Mucosa of descending colon (tissue), 3 donors: ENCODE results near the gene GPN1. TPM values are rescaled to one million over a fixed set of nuclear protein-coding genes. Genes with fewer than 3 reads are reported as not detected.
A peak's percentile ranks its signal among the peaks of the same experiment; 100 is the strongest.
"Not testable (repeated sequence)": the region's sequence is repeated elsewhere in the genome, so short reads cannot be mapped to it uniquely, and the experiment has no call there.

Source experiments
- ATAC-seq: fragments of 200-7000 bp; cut with Tn5 transposase; one replicate; pipeline ENCODE4 v1.9.1; 2020; ENCODE audit warnings: mild to moderate bottlenecking, moderate library complexity
- DNase-seq, 3 donors: peaks; one replicate each; pipeline ENCODE4 v3.0.0-alpha.2; 2020
- H3K36me3 ChIP-seq: fragments of 200-600 bp; one replicate; pipeline ENCODE4 v1.8.0; 2021; ENCODE audit warnings: low read depth, mild to moderate bottlenecking
- H3K4me1 ChIP-seq: fragments of 200-600 bp; one replicate; pipeline ENCODE4 v1.8.0; 2021; ENCODE audit warnings: low read depth, mild to moderate bottlenecking
- H3K4me3 ChIP-seq: fragments of 200-600 bp; one replicate; pipeline ENCODE4 v1.8.0; 2021; ENCODE audit warnings: mild to moderate bottlenecking
- H3K9me3 ChIP-seq: fragments of 200-600 bp; one replicate; pipeline ENCODE4 v1.8.0; 2021; ENCODE audit warnings: mild to moderate bottlenecking
- CTCF ChIP-seq: fragments of 200-600 bp; IDR thresholded peaks from one replicate; pipeline ENCODE4 v1.8.0; 2022; ENCODE audit warnings: antibody characterized with exemption, mild to moderate bottlenecking
- intact Hi-C, 2 donors: fragments of 100-400 bp; cut with DNase I in 1 of 2; cut with micrococcal nuclease in 1 of 2; formaldehyde crosslinking; loops; one replicate each; pipeline versions ENCODE4 v1.11.0 to v1.11.1; 2022; cut with DNase I, micrococcal nuclease
- total RNA-seq, 3 donors: library from RNA; stranded (reverse); fragmentation: NEBNext Ultra II Directional in 2 of 3; extraction: Animal tissue kit (Norgen Biotek cat#: 25700) in 2 of 3; gene quantifications; one replicate each; pipeline versions ENCODE4 v1.2.1 to v1.2.4, GENCODE V29; 2021 to 2023
- donor health status: DM: no; HTN: no; CAD: no; lungs with moderate emphysema.
- donor health status: DM: no; HTN: no; CAD: no.
- donor health status: DM: no; HTN: yes; CAD: no.

GPN1 gene
- total RNA-seq, 3 donors from 2014 or later, result 23.3 to 27.8 (median 25.2) TPM

GRCh38 chr2:27583390-27583915 is 45.4 kb upstream of the GPN1 start:
- TF ChIP-seq CTCF, result no peak
- DNase-seq (no peak), ATAC-seq (peak; percentile 8)
- Histone ChIP-seq H3K4me3 (peak overlapping the region; percentile 22), H3K9me3 (peaks cover 5% of the 10 kb centered on the region), H3K36me3 (no peaks in the 10 kb centered on the region), H3K4me1 (peaks cover 6% of the 10 kb centered on the region)
- intact Hi-C loops, result no loop called here

DNA sequence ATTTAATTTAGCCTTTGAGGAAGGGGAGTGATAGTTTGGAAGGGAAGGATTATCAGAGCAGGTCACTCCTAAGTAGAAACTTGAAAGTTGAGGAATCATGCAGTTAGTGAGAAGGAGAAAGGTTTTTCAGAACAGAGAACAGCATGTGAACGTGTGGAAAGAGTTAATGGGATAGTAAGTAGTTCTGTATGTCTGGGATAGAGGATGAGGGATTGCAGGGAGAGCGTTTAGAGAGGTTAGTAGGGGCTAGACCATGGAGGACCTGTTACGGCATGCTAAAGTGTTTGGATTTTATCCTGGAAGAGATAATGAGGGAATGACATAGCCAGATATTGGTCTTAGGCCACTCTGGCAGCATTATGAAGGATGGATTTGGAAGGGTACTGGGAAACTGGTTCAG is 44.3 kb upstream of the GPN1 start:
- peaks cover 6% of the 10 kb centered on the region for H3K4me1 ChIP-seq
- H3K36me3 ChIP-seq, result no peaks in the 10 kb centered on the region
- no peak for TF ChIP-seq CTCF
- ATAC-seq (no peak), DNase-seq (no peak)
- no peak overlapping the region for H3K4me3 ChIP-seq
- intact Hi-C loops, result no loop called here
- peaks cover 8% of the 10 kb centered on the region for H3K9me3 ChIP-seq

- no peaks in the 10 kb centered on the region for H3K36me3 ChIP-seq
- H3K9me3 ChIP-seq, result peaks cover 12% of the 10 kb centered on the region
- DNase-seq (no peak), ATAC-seq (no peak)
- H3K4me3 ChIP-seq, result no peak overlapping the region
- TF ChIP-seq CTCF, result no peak
- H3K4me1 ChIP-seq, result peaks cover 6% of the 10 kb centered on the region
- intact Hi-C loops, result no loop called here
Observed at GRCh38 chr2:27587025-27587424, 41.8 kb upstream of the GPN1 start.

- TF ChIP-seq CTCF, result no peak
- Histone ChIP-seq H3K9me3 (peaks cover 14% of the 10 kb centered on the region), H3K36me3 (no peaks in the 10 kb centered on the region), H3K4me3 (no peak overlapping the region), H3K4me1 (peaks cover 6% of the 10 kb centered on the region)
- intact Hi-C loops, result no loop called here
- ATAC-seq (no peak), DNase-seq (no peak)
Observed at GRCh38 chr2:27588308-27588707, 40.5 kb upstream of the GPN1 start.

- Histone ChIP-seq H3K4me3 (no peak overlapping the region), H3K9me3 (peaks cover 31% of the 10 kb centered on the region), H3K4me1 (peaks cover 5% of the 10 kb centered on the region), H3K36me3 (no peaks in the 10 kb centered on the region)
- ATAC-seq (no peak), DNase-seq (no peak)
- no peak for TF ChIP-seq CTCF
- intact Hi-C loops, result no loop called here
Observed at GRCh38 chr2:27591745-27592144, 37.1 kb upstream of the GPN1 start.

- H3K4me3 ChIP-seq, result no peak overlapping the region
- no peaks in the 10 kb centered on the region for H3K36me3 ChIP-seq
- DNase-seq (no peak), ATAC-seq (no peak)
- TF ChIP-seq CTCF, result no peak
- H3K4me1 ChIP-seq, result peaks cover 7% of the 10 kb centered on the region
- H3K9me3 ChIP-seq, result peaks cover 31% of the 10 kb centered on the region
- intact Hi-C loops, result no loop called here
Observed at GRCh38 chr2:27593240-27593639, 35.6 kb upstream of the GPN1 start.

- H3K9me3 ChIP-seq, result peaks cover 30% of the 10 kb centered on the region
- intact Hi-C loops, H3K4me1 ChIP-seq, ATAC-seq, H3K36me3 ChIP-seq, H3K4me3 ChIP-seq, DNase-seq: not testable (repeated sequence)
Observed at GRCh38 chr2:27594020-27594703, 34.7 kb upstream of the GPN1 start.

GRCh38 chr2:27595412-27595811 is 33.4 kb upstream of the GPN1 start:
- H3K4me1 ChIP-seq, H3K36me3 ChIP-seq, H3K4me3 ChIP-seq, intact Hi-C loops, ATAC-seq, DNase-seq: not testable (repeated sequence)
- H3K9me3 ChIP-seq, result peaks cover 22% of the 10 kb centered on the region
